GM06990 (cell line): Measurements from ENCODE around the gene ZNF90.
"Not testable (repeated sequence)": the region's sequence is repeated elsewhere in the genome, so short reads cannot be mapped to it uniquely, and the experiment has no call there.

Experiments used
- DNase-seq: peaks from one replicate; pipeline ENCODE4 v3.0.0-alpha.2; 2011; ENCODE audit not compliant: insufficient read length; ENCODE audit errors: extremely low read depth
- H3K27me3 ChIP-seq: replicated peaks from 2 replicates; pipeline ENCODE4 v1.6.0; 2011; ENCODE audit warnings: low read length; ENCODE audit not compliant: control insufficient read depth, insufficient read depth
- H3K36me3 ChIP-seq: 2 replicates; pipeline ENCODE4 v1.5.1; 2011; ENCODE audit warnings: low read length; ENCODE audit not compliant: control insufficient read depth, insufficient read depth
- H3K4me3 ChIP-seq: replicated peaks from 2 replicates; pipeline ENCODE4 v1.5.1; 2011; ENCODE audit warnings: low read depth, mild to moderate bottlenecking, control low read depth, low read length
- CTCF ChIP-seq: IDR thresholded peaks from 2 replicates; pipeline ENCODE4 v1.5.1; 2011; ENCODE audit warnings: low read length, control low read depth, mild to moderate bottlenecking, inconsistent platforms; ENCODE audit not compliant: insufficient read depth, poor library complexity, severe bottlenecking

ZNF90 gene

DNA sequence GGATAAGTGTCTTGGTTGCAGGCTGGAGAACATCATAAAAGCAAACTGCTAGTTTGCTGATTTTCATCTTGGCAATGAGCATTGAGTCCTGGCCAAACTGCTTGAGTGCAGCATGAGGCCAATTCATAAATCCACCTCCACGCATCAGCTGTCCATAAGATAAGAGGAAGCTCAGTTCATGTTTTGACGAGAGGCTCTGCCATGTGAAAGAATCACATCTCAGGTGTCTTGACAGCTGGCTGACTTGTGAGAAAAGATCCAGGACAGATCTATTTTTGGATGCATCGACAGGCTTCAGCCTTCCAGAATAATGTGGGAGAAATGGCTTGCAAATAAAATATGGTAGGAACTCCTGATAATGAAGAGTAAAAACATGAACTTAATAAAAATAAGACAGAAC lies 33.1 kb upstream of the ZNF90 start:
- no peak for DNase-seq

GRCh38 chr19:20045742-20046141 lies 32.1 kb upstream of the ZNF90 start:
- not testable (repeated sequence) for H3K4me3 ChIP-seq, H3K27me3 ChIP-seq, DNase-seq, H3K36me3 ChIP-seq

More for the DNA sequence above, 33.1 kb upstream of the ZNF90 start:
- Histone ChIP-seq H3K36me3 (no peaks in the 10 kb centered on the region), H3K4me3 (no peak overlapping the region), H3K27me3 (no peaks in the 10 kb centered on the region)
- TF ChIP-seq CTCF = no peak

DNA sequence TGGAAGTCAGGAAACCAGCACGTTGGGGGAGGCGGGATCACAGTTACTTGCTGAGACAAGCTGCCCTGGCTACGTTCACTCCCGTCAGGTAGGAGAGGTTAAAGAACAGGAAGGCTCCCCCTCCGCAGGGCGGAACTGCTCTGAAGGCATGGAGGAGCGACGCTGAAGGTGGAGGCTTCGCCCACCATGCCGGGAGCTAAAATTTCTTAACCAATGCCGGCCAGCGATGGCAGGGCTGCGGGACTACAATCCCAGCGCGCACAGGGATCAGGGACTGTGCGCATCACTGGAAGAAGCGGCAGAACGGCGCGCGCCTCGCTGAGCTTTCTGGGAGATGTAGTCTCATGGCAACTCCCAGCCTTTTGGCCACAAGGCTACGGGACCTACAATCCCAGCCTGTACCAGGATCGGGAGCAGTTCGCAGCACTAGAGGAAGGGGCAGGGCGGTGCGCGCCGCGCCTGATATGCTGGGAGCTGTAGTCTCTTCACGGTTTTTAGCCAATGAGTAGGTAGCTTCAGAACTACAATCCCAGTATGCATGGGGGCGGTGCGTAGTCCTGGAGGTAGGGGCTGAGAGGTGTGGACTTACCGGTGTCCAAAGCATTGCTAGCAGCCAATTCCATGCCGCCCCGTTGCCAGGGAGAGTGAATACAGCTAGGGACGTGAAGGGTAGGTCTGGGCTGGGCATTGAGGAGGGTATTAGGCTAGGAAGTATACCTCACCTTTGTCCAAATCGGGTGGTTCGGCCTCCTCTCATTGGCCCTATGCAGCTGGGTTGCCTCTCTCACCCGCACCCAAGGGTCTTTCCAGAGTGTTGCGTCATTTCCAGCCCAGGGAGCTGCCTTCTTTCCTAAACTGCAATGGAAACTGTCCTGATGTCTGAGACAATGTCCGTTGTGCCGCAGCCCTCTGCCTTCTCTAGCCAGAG lies 25.7 kb upstream of the ZNF90 start:
- DNase-seq = peak; percentile 60
- no peak for TF ChIP-seq CTCF
- Histone ChIP-seq H3K27me3 (no peaks in the 10 kb centered on the region), H3K4me3 (peak overlapping the region; percentile 77), H3K36me3 (no peaks in the 10 kb centered on the region)

DNA sequence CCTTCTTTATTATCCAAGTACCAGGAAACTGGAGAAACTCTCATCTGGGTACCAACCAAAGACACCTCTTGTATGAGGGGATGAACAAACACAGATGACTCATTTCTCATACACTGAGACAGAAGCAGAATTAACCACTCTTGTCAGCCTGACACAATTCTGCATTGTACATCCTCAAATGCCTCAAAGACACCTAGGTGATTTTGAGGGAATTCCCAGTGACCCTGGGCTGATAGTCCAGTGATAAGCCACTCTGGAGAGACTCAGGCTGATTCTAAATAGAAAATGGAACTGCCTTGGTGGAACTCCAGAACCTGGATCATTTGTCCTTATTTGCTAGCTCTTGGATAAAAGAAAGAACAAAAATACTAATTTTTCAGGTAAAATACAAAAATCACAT lies 19.1 kb upstream of the ZNF90 start:
- DNase-seq, H3K36me3 ChIP-seq, H3K27me3 ChIP-seq, H3K4me3 ChIP-seq: not testable (repeated sequence)

DNA sequence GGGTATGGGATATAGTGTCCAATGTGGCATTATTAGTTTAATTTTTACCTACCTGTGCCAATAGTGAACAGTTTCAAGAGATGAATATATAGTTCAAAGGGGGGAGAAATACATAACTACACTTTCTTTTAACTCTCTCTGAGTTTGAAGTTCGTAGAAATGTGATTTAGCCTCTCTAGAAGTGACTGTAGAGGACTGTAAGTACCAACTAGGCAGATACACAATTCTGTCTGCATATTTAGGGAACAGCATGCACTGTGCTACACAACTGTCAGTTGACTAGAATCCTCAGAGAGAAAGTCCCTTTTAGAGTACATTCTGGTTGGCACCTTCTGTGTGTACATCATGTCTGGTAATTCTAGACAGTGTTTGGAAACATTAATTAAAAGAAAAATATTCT lies 17.5 kb upstream of the ZNF90 start:
- Histone ChIP-seq H3K27me3 (no peaks in the 10 kb centered on the region), H3K36me3 (no peaks in the 10 kb centered on the region), H3K4me3 (no peak overlapping the region)
- no peak for DNase-seq
- TF ChIP-seq CTCF = no peak

- DNase-seq = no peak
- Histone ChIP-seq H3K27me3 (no peaks in the 10 kb centered on the region), H3K4me3 (no peak overlapping the region), H3K36me3 (no peaks in the 10 kb centered on the region)
- no peak for TF ChIP-seq CTCF
Measured at GRCh38 chr19:20066861-20067260, 10.9 kb upstream of the ZNF90 start.
